ENCODE data around the gene GRIP2. TPM values are rescaled to one million over a fixed set of nuclear protein-coding genes. Genes with fewer than 3 reads are reported as not detected.

The GRIP2 gene
- total and polyA plus RNA-seq, 2 of the 4 experiments (the other 2 are of a cell fraction) = 0.05 TPM; not detected in 1

- Histone ChIP-seq H3K36me3 (ENCODE audit: control insufficient read depth, insufficient read depth, low read length) (peaks cover 71% of the 10 kb centered on the region), H2AK5ac (ENCODE audit: low read depth, low read length) (no peak overlapping the region), H3K27ac (ENCODE audit: insufficient read depth, low read length) (no peak overlapping the region), H3K56ac (ENCODE audit: extremely low read depth, insufficient read depth, low read length) (no peak overlapping the region), H4K8ac (ENCODE audit: low read depth in 2 of 2, low read length in 2 of 2) (no peak overlapping the region), H3K79me1 (ENCODE audit: low read depth in 1 of 2, low read length in 2 of 2) (no peaks in the 10 kb centered on the region), H3K23ac (ENCODE audit: low read depth, low read length) (no peak overlapping the region), H2BK120ac (ENCODE audit: low read depth, low read length) (no peak overlapping the region), H3K9me3 (ENCODE audit: control insufficient read depth, insufficient read depth, low read length) (no peaks in the 10 kb centered on the region), H2BK5ac (ENCODE audit: low read depth, low read length, poor library complexity, severe bottlenecking) (no peak overlapping the region), H3K18ac (ENCODE audit: low read depth, low read length) (no peak overlapping the region), H2AK9ac (replicated peaks; ENCODE audit: low read depth, low read length, poor library complexity) (peak overlapping the region; percentile 34), H3K14ac (replicated peaks; ENCODE audit: low read depth, low read length) (no peak overlapping the region), H3K9ac (ENCODE audit: low read depth, low read length) (no peak overlapping the region), H4K91ac (ENCODE audit: insufficient read depth, low read depth, low read length) (no peak overlapping the region), H4K20me1 (ENCODE audit: insufficient read depth, low read length) (no peaks in the 10 kb centered on the region), H3K27me3 (ENCODE audit: control insufficient read depth, insufficient read depth, low read length) (no peaks in the 10 kb centered on the region), H3K4me3 (ENCODE audit: insufficient read depth, low read depth, low read length) (no peak overlapping the region), H3K4me1 (ENCODE audit: control insufficient read depth, insufficient read depth, low read length) (peaks cover 4% of the 10 kb centered on the region; the same call in 1 of the 2 replicates), H3K9me1 (ENCODE audit: insufficient read depth, low read length) (peaks cover 14% of the 10 kb centered on the region), H3K4me2 (ENCODE audit: low read depth, low read length) (no peak overlapping the region), H2AFZ (replicated peaks; ENCODE audit: low read length, poor library complexity) (no peak overlapping the region), H3K4ac (ENCODE audit: low read depth, low read length) (no peak overlapping the region), H2BK15ac (ENCODE audit: low read depth, low read length) (no peak overlapping the region), H4K5ac (ENCODE audit: low read depth, low read length) (no peak overlapping the region), H2BK20ac (ENCODE audit: low read depth, low read length) (no peak overlapping the region)
- intact Hi-C loops (cut with micrococcal nuclease) (no loop called here), in situ Hi-C loops (cut with MboI; ENCODE audit: low sequenced_read_pairs) (no loop called here), dilution Hi-C loops (cut with HindIII; ENCODE audit: low sequenced_read_pairs, unreplicated experiment) (no loop called here)
- ATAC-seq (ENCODE audit: low read depth) (no peak), DNase-seq (no peak)
- BruUV-seq (replicated peaks) = no TSS peak
- CTCF ChIA-PET = interaction anchor here (0.6 kb wide), 1 partner anchor 64 kb away, joined by 5 read pairs; no protein-coding TSS in a partner anchor
- POLR2A ChIA-PET (ENCODE audit: unreplicated experiment) = no interaction called here
- 97% methylated on average over 10 of the region's 17 CpGs; no CpG with 5 or more reads in 1 of the 2 experiments for WGBS, 2 experiments (ENCODE audit: extremely low coverage in 2 of 2, insufficient read length in 1 of 2)
- no peak for TF ChIP-seq MAFK (IDR thresholded peaks at IDR 0.05; ENCODE audit: low read depth, low read length)
- no peak for TF ChIP-seq POLR2A (IDR thresholded peaks at IDR 0.05; ENCODE audit: low read depth, low read length)
- TF ChIP-seq MXI1 (IDR thresholded peaks at IDR 0.05; ENCODE audit: borderline replicate concordance, low read depth, low read length) = no peak
- TF ChIP-seq RCOR1 (IDR thresholded peaks at IDR 0.05; ENCODE audit: insufficient replicate concordance, low read length) = no peak
- TF ChIP-seq FOS (IDR thresholded peaks at IDR 0.05; ENCODE audit: low read depth, low read length) = no peak
- TF ChIP-seq CEBPB (IDR thresholded peaks at IDR 0.05; ENCODE audit: low read depth, low read length) = no peak
- no peak for TF ChIP-seq CHD1 (IDR thresholded peaks at IDR 0.05; ENCODE audit: low read depth, low read length)
- TF ChIP-seq RFX5 (IDR thresholded peaks at IDR 0.05; ENCODE audit: low read depth, low read length) = no peak
- TF ChIP-seq CTCF (conservative IDR thresholded peaks at IDR 0.05; ENCODE audit: low read depth, low read length) = no peak
- no peak for TF ChIP-seq RAD21 (IDR thresholded peaks at IDR 0.05; ENCODE audit: low read length)
- TF ChIP-seq, protein P1, sequence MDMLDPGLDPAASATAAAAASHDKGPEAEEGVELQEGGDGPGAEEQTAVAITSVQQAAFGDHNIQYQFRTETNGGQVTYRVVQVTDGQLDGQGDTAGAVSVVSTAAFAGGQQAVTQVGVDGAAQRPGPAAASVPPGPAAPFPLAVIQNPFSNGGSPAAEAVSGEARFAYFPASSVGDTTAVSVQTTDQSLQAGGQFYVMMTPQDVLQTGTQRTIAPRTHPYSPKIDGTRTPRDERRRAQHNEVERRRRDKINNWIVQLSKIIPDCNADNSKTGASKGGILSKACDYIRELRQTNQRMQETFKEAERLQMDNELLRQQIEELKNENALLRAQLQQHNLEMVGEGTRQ (IDR thresholded peaks at IDR 0.05; ENCODE audit: low read depth, low read length) = no peak
- TF ChIP-seq, protein P2, sequence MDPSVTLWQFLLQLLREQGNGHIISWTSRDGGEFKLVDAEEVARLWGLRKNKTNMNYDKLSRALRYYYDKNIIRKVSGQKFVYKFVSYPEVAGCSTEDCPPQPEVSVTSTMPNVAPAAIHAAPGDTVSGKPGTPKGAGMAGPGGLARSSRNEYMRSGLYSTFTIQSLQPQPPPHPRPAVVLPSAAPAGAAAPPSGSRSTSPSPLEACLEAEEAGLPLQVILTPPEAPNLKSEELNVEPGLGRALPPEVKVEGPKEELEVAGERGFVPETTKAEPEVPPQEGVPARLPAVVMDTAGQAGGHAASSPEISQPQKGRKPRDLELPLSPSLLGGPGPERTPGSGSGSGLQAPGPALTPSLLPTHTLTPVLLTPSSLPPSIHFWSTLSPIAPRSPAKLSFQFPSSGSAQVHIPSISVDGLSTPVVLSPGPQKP (IDR thresholded peaks at IDR 0.05; ENCODE audit: borderline replicate concordance, low read depth, low read length) = no peak
- no peak for TF ChIP-seq SMC3 (IDR thresholded peaks at IDR 0.05; ENCODE audit: low read depth, low read length)
- TF ChIP-seq BHLHE40 (IDR thresholded peaks at IDR 0.05; ENCODE audit: low read depth, low read length) = no peak
- no peak for TF ChIP-seq MAZ (IDR thresholded peaks at IDR 0.05; ENCODE audit: borderline replicate concordance, low read depth, low read length)
- no peak for TF ChIP-seq NFE2L2 (IDR thresholded peaks at IDR 0.05; ENCODE audit: low read depth, low read length)
These were observed 55.4 kb downstream of the GRIP2 start for GRCh38 chr3:14484741-14485140.

Data from IMR-90 (cell line).